ENCODE data around the gene TSHZ2.

DNA sequence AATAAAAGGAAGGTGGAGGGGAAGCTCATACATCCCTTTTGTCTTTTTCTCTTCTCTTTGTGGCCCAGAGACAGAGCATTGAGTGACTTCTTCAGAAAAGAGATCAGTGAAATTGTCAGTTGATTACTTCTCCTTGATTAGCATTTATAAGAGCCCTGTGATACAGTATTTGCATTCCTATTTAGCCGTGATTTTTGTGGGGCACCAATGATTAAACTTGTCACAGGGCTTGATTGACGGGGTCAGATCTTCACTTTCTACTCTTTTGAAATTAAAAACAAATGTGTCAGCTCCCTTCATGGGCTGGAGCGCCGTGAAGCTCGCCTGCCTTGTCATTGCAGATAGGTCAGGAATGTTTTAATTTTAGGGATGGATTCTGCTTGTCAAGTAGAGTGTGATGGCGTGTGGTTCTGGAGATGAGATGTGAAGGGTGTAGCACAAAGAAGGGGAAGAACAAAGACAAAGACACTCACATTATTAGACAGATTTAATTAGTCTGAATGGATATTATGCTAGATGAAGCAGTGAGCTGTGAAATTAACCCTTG, 454.7 kb downstream of the TSHZ2 start:
- TF ChIP-seq, protein P1, sequence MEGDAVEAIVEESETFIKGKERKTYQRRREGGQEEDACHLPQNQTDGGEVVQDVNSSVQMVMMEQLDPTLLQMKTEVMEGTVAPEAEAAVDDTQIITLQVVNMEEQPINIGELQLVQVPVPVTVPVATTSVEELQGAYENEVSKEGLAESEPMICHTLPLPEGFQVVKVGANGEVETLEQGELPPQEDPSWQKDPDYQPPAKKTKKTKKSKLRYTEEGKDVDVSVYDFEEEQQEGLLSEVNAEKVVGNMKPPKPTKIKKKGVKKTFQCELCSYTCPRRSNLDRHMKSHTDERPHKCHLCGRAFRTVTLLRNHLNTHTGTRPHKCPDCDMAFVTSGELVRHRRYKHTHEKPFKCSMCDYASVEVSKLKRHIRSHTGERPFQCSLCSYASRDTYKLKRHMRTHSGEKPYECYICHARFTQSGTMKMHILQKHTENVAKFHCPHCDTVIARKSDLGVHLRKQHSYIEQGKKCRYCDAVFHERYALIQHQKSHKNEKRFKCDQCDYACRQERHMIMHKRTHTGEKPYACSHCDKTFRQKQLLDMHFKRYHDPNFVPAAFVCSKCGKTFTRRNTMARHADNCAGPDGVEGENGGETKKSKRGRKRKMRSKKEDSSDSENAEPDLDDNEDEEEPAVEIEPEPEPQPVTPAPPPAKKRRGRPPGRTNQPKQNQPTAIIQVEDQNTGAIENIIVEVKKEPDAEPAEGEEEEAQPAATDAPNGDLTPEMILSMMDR (IDR thresholded peaks at IDR 0.05): no peak
- TF ChIP-seq, protein P2, sequence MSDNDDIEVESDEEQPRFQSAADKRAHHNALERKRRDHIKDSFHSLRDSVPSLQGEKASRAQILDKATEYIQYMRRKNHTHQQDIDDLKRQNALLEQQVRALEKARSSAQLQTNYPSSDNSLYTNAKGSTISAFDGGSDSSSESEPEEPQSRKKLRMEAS (CRISPR knock-in tag; IDR thresholded peaks at IDR 0.05): no peak
- TF ChIP-seq ESRRA (CRISPR knock-in tag; IDR thresholded peaks at IDR 0.05; ENCODE audit: borderline replicate concordance): no peak
- TF ChIP-seq NFYB (CRISPR knock-in tag; conservative IDR thresholded peaks at IDR 0.05; ENCODE audit: low read depth): no peak
- TF ChIP-seq, protein P3, sequence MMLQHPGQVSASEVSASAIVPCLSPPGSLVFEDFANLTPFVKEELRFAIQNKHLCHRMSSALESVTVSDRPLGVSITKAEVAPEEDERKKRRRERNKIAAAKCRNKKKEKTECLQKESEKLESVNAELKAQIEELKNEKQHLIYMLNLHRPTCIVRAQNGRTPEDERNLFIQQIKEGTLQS (CRISPR knock-in tag; conservative IDR thresholded peaks at IDR 0.05): no peak
- TF ChIP-seq, protein P4, sequence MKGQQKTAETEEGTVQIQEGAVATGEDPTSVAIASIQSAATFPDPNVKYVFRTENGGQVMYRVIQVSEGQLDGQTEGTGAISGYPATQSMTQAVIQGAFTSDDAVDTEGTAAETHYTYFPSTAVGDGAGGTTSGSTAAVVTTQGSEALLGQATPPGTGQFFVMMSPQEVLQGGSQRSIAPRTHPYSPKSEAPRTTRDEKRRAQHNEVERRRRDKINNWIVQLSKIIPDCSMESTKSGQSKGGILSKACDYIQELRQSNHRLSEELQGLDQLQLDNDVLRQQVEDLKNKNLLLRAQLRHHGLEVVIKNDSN (CRISPR knock-in tag; IDR thresholded peaks at IDR 0.05): no peak
- TF ChIP-seq CREM (CRISPR knock-in tag; IDR thresholded peaks at IDR 0.05): no peak
- TF ChIP-seq, protein P5, sequence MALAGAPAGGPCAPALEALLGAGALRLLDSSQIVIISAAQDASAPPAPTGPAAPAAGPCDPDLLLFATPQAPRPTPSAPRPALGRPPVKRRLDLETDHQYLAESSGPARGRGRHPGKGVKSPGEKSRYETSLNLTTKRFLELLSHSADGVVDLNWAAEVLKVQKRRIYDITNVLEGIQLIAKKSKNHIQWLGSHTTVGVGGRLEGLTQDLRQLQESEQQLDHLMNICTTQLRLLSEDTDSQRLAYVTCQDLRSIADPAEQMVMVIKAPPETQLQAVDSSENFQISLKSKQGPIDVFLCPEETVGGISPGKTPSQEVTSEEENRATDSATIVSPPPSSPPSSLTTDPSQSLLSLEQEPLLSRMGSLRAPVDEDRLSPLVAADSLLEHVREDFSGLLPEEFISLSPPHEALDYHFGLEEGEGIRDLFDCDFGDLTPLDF (CRISPR knock-in tag; IDR thresholded peaks at IDR 0.05): no peak
- TF ChIP-seq CBFB (CRISPR knock-in tag; IDR thresholded peaks at IDR 0.05; ENCODE audit: low read depth): no peak

All from WTC11 (cell line).